GM23338 (cell line): Measurements from ENCODE around the gene PARP11. TPM values are rescaled to one million over a fixed set of nuclear protein-coding genes. Genes with fewer than 3 reads are reported as not detected.

Experiments used
- ATAC-seq: fragments of 200-7000 bp; cut with Tn5 transposase; 3 replicates; pipeline ENCODE4 v1.9.1; 2020
- DNase-seq: peaks from one replicate; pipeline ENCODE4 v3.0.0-alpha.2; 2015; ENCODE audit warnings: low spot score
- H2AFZ ChIP-seq: fragments of 200-600 bp; sonication (generic); 2 replicates; pipeline ENCODE4 v1.8.0; 2016; ENCODE audit warnings: antibody characterized with exemption, mild to moderate bottlenecking, moderate library complexity
- H3F3A ChIP-seq: fragments of 200-600 bp; sonication (generic); replicated peaks from 2 replicates; pipeline ENCODE4 v1.8.0; 2017; ENCODE audit warnings: antibody characterized with exemption, mixed run types, low read depth
- H3K27ac ChIP-seq: fragments of 200-600 bp; sonication (generic); 2 replicates; pipeline ENCODE4 v1.6.1; 2016; ENCODE audit warnings: low read depth
- H3K27me3 ChIP-seq: fragments of 200-600 bp; sonication (generic); 2 replicates; pipeline ENCODE4 v1.8.0; 2016; ENCODE audit warnings: mild to moderate bottlenecking, mixed run types, moderate library complexity; ENCODE audit not compliant: insufficient read depth
- H3K36me3 ChIP-seq: fragments of 200-600 bp; sonication (generic); 2 replicates; pipeline ENCODE4 v1.8.0; 2016; ENCODE audit warnings: mild to moderate bottlenecking; ENCODE audit not compliant: insufficient read depth
- H3K4me1 ChIP-seq: fragments of 200-600 bp; sonication (generic); 2 replicates; pipeline ENCODE4 v1.8.0; 2016; ENCODE audit warnings: mild to moderate bottlenecking, moderate library complexity; ENCODE audit not compliant: insufficient read depth
- H3K4me2 ChIP-seq: fragments of 200-600 bp; sonication (generic); 2 replicates; pipeline ENCODE4 v1.7.1; 2017; ENCODE audit warnings: mixed run types
- H3K4me3 ChIP-seq: fragments of 200-600 bp; sonication (generic); 2 replicates; pipeline ENCODE4 v1.6.1; 2016; ENCODE audit warnings: mixed run types
- H3K79me2 ChIP-seq: fragments of 200-600 bp; sonication (generic); replicated peaks from 2 replicates; pipeline ENCODE4 v1.8.0; 2017; ENCODE audit warnings: mild to moderate bottlenecking; ENCODE audit not compliant: insufficient read depth
- H3K9me2 ChIP-seq: fragments of 200-600 bp; sonication (generic); 2 replicates; pipeline ENCODE4 v1.8.0; 2017; ENCODE audit not compliant: insufficient read depth
- H4K20me1 ChIP-seq: fragments of 200-600 bp; sonication (generic); replicated peaks from 2 replicates; pipeline ENCODE4 v1.8.0; 2017; ENCODE audit warnings: mild to moderate bottlenecking; ENCODE audit not compliant: insufficient read depth
- H3K27ac Mint-ChIP-seq: 2 replicates; pipeline ENCODE4 v1.8.0; 2020; ENCODE audit warnings: inconsistent platforms, mild to moderate bottlenecking, moderate library complexity, mixed read lengths
- H3K27me3 Mint-ChIP-seq: 3 replicates; pipeline ENCODE4 v1.8.0; 2022; ENCODE audit warnings: low read depth, mild to moderate bottlenecking, moderate library complexity, mixed read lengths, inconsistent platforms; ENCODE audit not compliant: insufficient read depth, poor library complexity
- H3K36me3 Mint-ChIP-seq: 3 replicates; pipeline ENCODE4 v1.8.0; 2021; ENCODE audit warnings: low read depth, mild to moderate bottlenecking, inconsistent platforms, moderate library complexity, mixed read lengths
- H3K4me1 Mint-ChIP-seq: 3 replicates; pipeline ENCODE4 v1.8.0; 2020; ENCODE audit warnings: mild to moderate bottlenecking, inconsistent platforms, mixed read lengths
- H3K4me3 Mint-ChIP-seq: 3 replicates; pipeline ENCODE4 v1.8.0; 2021; ENCODE audit warnings: moderate library complexity, mild to moderate bottlenecking, inconsistent platforms, mixed read lengths
- H3K9me3 Mint-ChIP-seq: 3 replicates; pipeline ENCODE4 v1.8.0; 2020; ENCODE audit warnings: moderate library complexity, mild to moderate bottlenecking, inconsistent platforms, mixed read lengths
- CREB1 ChIP-seq: fragments of 250-450 bp; sonication (Bioruptor Pico); IDR thresholded peaks from 2 replicates; pipeline ENCODE4 v1.5.0; 2020; ENCODE audit warnings: low read depth, mild to moderate bottlenecking, moderate library complexity
- CTCF ChIP-seq, 2 experiments: fragments of 200-600 bp in 1 of 2; sonication (generic) in 1 of 2; conservative IDR thresholded peaks; 2 replicates each; pipeline versions ENCODE4 v1.5.1 to v1.6.1; 2016 to 2017; ENCODE audit warnings: antibody characterized with exemption in 2 of 2, low read depth in 2 of 2, mild to moderate bottlenecking in 2 of 2, moderate library complexity in 1 of 2
- ETS1 ChIP-seq: IDR thresholded peaks from 2 replicates; pipeline ENCODE4 v1.6.1; 2016; ENCODE audit warnings: antibody characterized with exemption
- EZH2 ChIP-seq: fragments of 200-600 bp; sonication (generic); IDR thresholded peaks from one replicate; pipeline ENCODE4 v1.8.0; 2017; ENCODE audit warnings: antibody characterized with exemption, mild to moderate bottlenecking, low read depth; ENCODE audit not compliant: unreplicated experiment
- EZH2phosphoT487 ChIP-seq: fragments of 200-600 bp; sonication (generic); IDR thresholded peaks from one replicate; pipeline ENCODE4 v1.8.1; 2018; ENCODE audit warnings: antibody characterized with exemption; ENCODE audit not compliant: unreplicated experiment
- JUNB ChIP-seq: IDR thresholded peaks from one replicate; pipeline ENCODE4 v1.6.1; 2016; ENCODE audit warnings: antibody characterized with exemption; ENCODE audit not compliant: unreplicated experiment
- NANOG ChIP-seq: IDR thresholded peaks from 2 replicates; pipeline ENCODE4 v1.6.1; 2016; ENCODE audit warnings: antibody characterized with exemption, borderline replicate concordance
- POLR2AphosphoS5 ChIP-seq: IDR thresholded peaks from 2 replicates; pipeline ENCODE4 v1.6.1; 2016; ENCODE audit warnings: antibody characterized with exemption, low read depth
- REST ChIP-seq: IDR thresholded peaks from one replicate; pipeline ENCODE4 v1.6.1; 2018; ENCODE audit warnings: antibody characterized with exemption; ENCODE audit not compliant: unreplicated experiment
- STAT1 ChIP-seq: IDR thresholded peaks from one replicate; pipeline ENCODE4 v1.6.1; 2016; ENCODE audit warnings: antibody characterized with exemption; ENCODE audit not compliant: unreplicated experiment
- ZNF114 ChIP-seq: fragments of 250-450 bp; sonication (Bioruptor Pico); IDR thresholded peaks from 2 replicates; pipeline ENCODE4 v1.5.0; 2020; ENCODE audit warnings: mild to moderate bottlenecking, moderate library complexity
- ZNF331 ChIP-seq: fragments of 250-450 bp; sonication (Bioruptor Pico); IDR thresholded peaks from 2 replicates; pipeline ENCODE4 v1.5.0; 2020; ENCODE audit warnings: low read depth, mild to moderate bottlenecking, moderate library complexity
- ZNF462 ChIP-seq: fragments of 250-450 bp; sonication (Bioruptor Pico); IDR thresholded peaks from 2 replicates; pipeline ENCODE4 v1.5.0; 2020; ENCODE audit warnings: mild to moderate bottlenecking, moderate library complexity
- polyA plus RNA-seq: library from polyadenylated mRNA; unstranded; fragments of >200 nt; fragmentation: Nextera tagmentation; extraction: Ambion mirVana; gene quantifications from 2 replicates; pipeline ENCODE4 v1.2.1, GENCODE V29; 2016
- total RNA-seq: library from RNA; depleted of rRNA; stranded (reverse); fragments of >200 nt; shearing (Covaris generic); gene quantifications from 2 replicates; pipeline ENCODE4 v1.2.3, GENCODE V29; 2014

Gene PARP11
- total and polyA plus RNA-seq, 2 experiments from 2014 or later: 4.8 to 11.5 TPM

- no peak overlapping the region for H2AFZ ChIP-seq
- no peak overlapping the region for H3K4me2 ChIP-seq
- no peak for TF ChIP-seq NANOG
- no peak for TF ChIP-seq ZNF331 (CRISPR knock-in tag)
- no peak for TF ChIP-seq STAT1
- no peak for TF ChIP-seq ETS1
- TF ChIP-seq ZNF462 (CRISPR knock-in tag): no peak
- TF ChIP-seq REST: no peak
- no peak for TF ChIP-seq EZH2
- no peak for TF ChIP-seq POLR2AphosphoS5
- no peak for TF ChIP-seq ZNF114 (CRISPR knock-in tag)
- TF ChIP-seq EZH2phosphoT487: no peak
- no peak for TF ChIP-seq CTCF (conservative IDR thresholded peaks at IDR 0.05; ENCODE audit: low read depth in 2 of 2)
- no peak for TF ChIP-seq JUNB
- TF ChIP-seq CREB1 (CRISPR knock-in tag): no peak
- Mint-ChIP-seq H3K9me3 (no peaks in the 10 kb centered on the region), H3K4me1 (peaks cover 13% of the 10 kb centered on the region), H3K27me3 (peaks cover 4% of the 10 kb centered on the region), H3K36me3 (no peaks in the 10 kb centered on the region), H3K27ac (no peak overlapping the region), H3K4me3 (no peak overlapping the region)
- peaks cover 11% of the 10 kb centered on the region; the same call in 1 of the 2 replicates for H3K4me1 ChIP-seq
- no peak overlapping the region for H3K4me3 ChIP-seq
- H3K9me2 ChIP-seq: no peaks in the 10 kb centered on the region
- no peak for ATAC-seq
- H4K20me1 ChIP-seq: no peaks in the 10 kb centered on the region
- no peaks in the 10 kb centered on the region for H3F3A ChIP-seq
- H3K27ac ChIP-seq: no peak overlapping the region
- no peak for DNase-seq
- H3K79me2 ChIP-seq: no peaks in the 10 kb centered on the region
- no peaks in the 10 kb centered on the region for H3K36me3 ChIP-seq
- H3K27me3 ChIP-seq: no peaks in the 10 kb centered on the region
Observed at GRCh38 chr12:3884671-3885070, 11.5 kb upstream of the PARP11 start.
